ENCODE measurements around the gene MBNL3.

The MBNL3 gene

DNA sequence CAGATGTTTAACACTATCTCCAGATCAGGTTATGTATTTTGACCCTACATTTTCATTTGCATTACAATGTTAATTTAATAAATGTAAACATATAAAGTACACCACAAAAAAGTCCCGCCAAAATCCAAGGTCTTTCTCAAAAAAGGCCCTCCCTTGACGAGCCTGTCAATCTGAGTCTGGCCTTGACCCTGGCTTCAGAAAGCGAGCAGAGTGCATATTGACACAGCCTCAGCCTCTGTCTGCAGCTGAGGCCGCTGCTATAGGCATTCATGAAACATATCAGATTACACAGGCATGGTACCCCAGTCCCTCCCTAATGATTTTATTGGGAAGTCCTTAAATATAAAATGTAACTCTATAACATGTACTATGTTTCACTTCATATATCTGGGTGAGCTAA lies 6.2 kb downstream of the MBNL3 start:
- Histone ChIP-seq H3K4me3 (ENCODE audit: insufficient read depth, low read length, poor library complexity, severe bottlenecking) (no peak overlapping the region), H3K4me2 (ENCODE audit: low read depth, low read length, poor library complexity, severe bottlenecking) (no peak overlapping the region)

DNA sequence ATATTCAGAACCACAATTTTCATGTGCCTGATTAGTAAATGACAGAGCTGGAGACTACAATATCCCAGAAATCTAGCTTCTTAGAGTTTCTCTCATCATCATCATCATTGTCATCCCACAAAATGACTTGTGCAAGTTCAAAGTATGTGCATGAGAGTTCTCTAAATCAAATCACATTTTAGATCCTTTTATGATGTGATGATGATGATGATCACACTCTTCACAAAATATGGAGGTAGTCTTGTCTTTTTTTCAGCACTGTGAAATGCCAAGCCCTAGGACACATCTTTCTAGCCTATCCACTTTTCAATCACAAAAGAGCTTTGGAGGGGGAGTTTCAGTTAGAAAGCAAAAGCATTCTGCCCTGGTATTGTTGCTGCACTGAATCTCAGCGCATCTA lies 7.4 kb downstream of the MBNL3 start:
- Histone ChIP-seq H3K9ac (ENCODE audit: low read length) (peak overlapping the region; percentile 12; the same call in 1 of the 2 replicates), H3K27ac (ENCODE audit: low read depth, low read length) (peak overlapping the region; percentile 86), H3K9me3 (ENCODE audit: insufficient read depth, low read length) (no peaks in the 10 kb centered on the region), H3K4me2 (ENCODE audit: low read depth, low read length, poor library complexity, severe bottlenecking) (peak overlapping the region; percentile 74), H3K4me3 (ENCODE audit: insufficient read depth, low read length, poor library complexity, severe bottlenecking) (no peak overlapping the region), H3K27me3 (ENCODE audit: low read length) (no peaks in the 10 kb centered on the region), H3K36me3 (ENCODE audit: low read length) (no peaks in the 10 kb centered on the region), H3K79me2 (ENCODE audit: insufficient read depth, low read length) (no peaks in the 10 kb centered on the region), H3K9me2 (replicated peaks; ENCODE audit: insufficient read depth, low read length) (no peaks in the 10 kb centered on the region), H2AFZ (ENCODE audit: low read depth, low read length, severe bottlenecking) (no peak overlapping the region), H4K20me1 (ENCODE audit: low read depth, low read length) (no peaks in the 10 kb centered on the region), H3F3A (ENCODE audit: insufficient read depth) (peaks cover 7% of the 10 kb centered on the region; the same call in 1 of the 2 replicates)
- TF ChIP-seq EZH2phosphoT487 (conservative IDR thresholded peaks at IDR 0.05; ENCODE audit: low read length) = no peak
- TF ChIP-seq, protein P1, sequence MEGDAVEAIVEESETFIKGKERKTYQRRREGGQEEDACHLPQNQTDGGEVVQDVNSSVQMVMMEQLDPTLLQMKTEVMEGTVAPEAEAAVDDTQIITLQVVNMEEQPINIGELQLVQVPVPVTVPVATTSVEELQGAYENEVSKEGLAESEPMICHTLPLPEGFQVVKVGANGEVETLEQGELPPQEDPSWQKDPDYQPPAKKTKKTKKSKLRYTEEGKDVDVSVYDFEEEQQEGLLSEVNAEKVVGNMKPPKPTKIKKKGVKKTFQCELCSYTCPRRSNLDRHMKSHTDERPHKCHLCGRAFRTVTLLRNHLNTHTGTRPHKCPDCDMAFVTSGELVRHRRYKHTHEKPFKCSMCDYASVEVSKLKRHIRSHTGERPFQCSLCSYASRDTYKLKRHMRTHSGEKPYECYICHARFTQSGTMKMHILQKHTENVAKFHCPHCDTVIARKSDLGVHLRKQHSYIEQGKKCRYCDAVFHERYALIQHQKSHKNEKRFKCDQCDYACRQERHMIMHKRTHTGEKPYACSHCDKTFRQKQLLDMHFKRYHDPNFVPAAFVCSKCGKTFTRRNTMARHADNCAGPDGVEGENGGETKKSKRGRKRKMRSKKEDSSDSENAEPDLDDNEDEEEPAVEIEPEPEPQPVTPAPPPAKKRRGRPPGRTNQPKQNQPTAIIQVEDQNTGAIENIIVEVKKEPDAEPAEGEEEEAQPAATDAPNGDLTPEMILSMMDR (IDR thresholded peaks at IDR 0.05; ENCODE audit: insufficient read depth, low read length, poor library complexity, severe bottlenecking) = no peak

More for the DNA sequence above, 6.2 kb downstream of the MBNL3 start:
- H4K20me1 ChIP-seq (ENCODE audit: low read depth, low read length) = no peaks in the 10 kb centered on the region
- no peaks in the 10 kb centered on the region for H3K9me2 ChIP-seq (replicated peaks; ENCODE audit: insufficient read depth, low read length)
- TF ChIP-seq, protein P1 (IDR thresholded peaks at IDR 0.05; ENCODE audit: insufficient read depth, low read length, poor library complexity, severe bottlenecking) = no peak
- no peak for TF ChIP-seq EZH2phosphoT487 (conservative IDR thresholded peaks at IDR 0.05; ENCODE audit: low read length)
- H3F3A ChIP-seq (ENCODE audit: insufficient read depth) = peaks cover 7% of the 10 kb centered on the region; the same call in 1 of the 2 replicates
- no peak overlapping the region for H3K9ac ChIP-seq (ENCODE audit: low read length)
- no peak overlapping the region for H2AFZ ChIP-seq (ENCODE audit: low read depth, low read length, severe bottlenecking)
- no peaks in the 10 kb centered on the region for H3K9me3 ChIP-seq (ENCODE audit: insufficient read depth, low read length)
- no peaks in the 10 kb centered on the region for H3K79me2 ChIP-seq (ENCODE audit: insufficient read depth, low read length)
- H3K27me3 ChIP-seq (ENCODE audit: low read length) = no peaks in the 10 kb centered on the region
- no peak overlapping the region for H3K27ac ChIP-seq (ENCODE audit: low read depth, low read length)
- no peaks in the 10 kb centered on the region for H3K36me3 ChIP-seq (ENCODE audit: low read length)

DNA sequence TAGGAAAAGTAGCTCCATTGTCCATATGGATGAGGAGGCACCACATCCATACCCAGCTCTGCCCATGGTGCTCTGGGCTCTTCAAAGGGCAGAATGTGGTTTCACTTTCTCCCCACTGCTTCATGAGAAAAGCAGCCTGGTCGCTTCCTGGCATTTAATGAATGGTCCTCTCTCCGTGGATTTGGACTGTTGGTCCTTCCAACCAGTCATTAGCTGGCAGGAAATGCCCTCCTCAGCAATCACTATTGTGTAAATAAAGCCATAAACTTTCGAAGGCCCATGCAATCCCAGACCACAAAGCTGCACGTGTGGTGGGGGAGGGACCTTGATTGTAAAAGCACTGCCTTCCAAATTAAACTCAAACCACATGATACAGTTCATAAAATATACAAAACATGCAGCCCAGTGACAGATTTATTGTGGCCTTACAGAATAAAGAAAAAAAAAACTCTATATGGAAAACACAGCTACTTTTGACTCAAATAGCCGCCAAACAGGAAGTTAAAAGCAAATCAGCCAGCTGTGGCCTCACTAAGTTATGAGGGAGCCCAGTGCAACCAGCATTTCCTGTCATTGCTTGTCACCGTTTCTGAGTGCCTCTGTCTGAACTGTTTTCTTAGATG lies 8.1 kb downstream of the MBNL3 start:
- H3K9me3 ChIP-seq (ENCODE audit: insufficient read depth, low read length) = no peaks in the 10 kb centered on the region
- no peaks in the 10 kb centered on the region for H3K79me2 ChIP-seq (ENCODE audit: insufficient read depth, low read length)
- H3F3A ChIP-seq (ENCODE audit: insufficient read depth) = peaks cover 7% of the 10 kb centered on the region; the same call in 1 of the 2 replicates
- peak overlapping the region; percentile 86 for H3K27ac ChIP-seq (ENCODE audit: low read depth, low read length)
- H3K4me2 ChIP-seq (ENCODE audit: low read depth, low read length, poor library complexity, severe bottlenecking) = peak overlapping the region; percentile 74
- no peaks in the 10 kb centered on the region for H3K36me3 ChIP-seq (ENCODE audit: low read length)
- H3K9me2 ChIP-seq (replicated peaks; ENCODE audit: insufficient read depth, low read length) = no peaks in the 10 kb centered on the region
- no peak for TF ChIP-seq EZH2phosphoT487 (conservative IDR thresholded peaks at IDR 0.05; ENCODE audit: low read length)
- TF ChIP-seq, protein P1 (IDR thresholded peaks at IDR 0.05; ENCODE audit: insufficient read depth, low read length, poor library complexity, severe bottlenecking) = no peak
- peak overlapping the region; percentile 49 for H3K4me3 ChIP-seq (ENCODE audit: insufficient read depth, low read length, poor library complexity, severe bottlenecking)
- H4K20me1 ChIP-seq (ENCODE audit: low read depth, low read length) = no peaks in the 10 kb centered on the region
- H3K9ac ChIP-seq (ENCODE audit: low read length) = peak overlapping the region; percentile 28; the same call in 1 of the 2 replicates
- peak overlapping the region; percentile 9 for H2AFZ ChIP-seq (ENCODE audit: low read depth, low read length, severe bottlenecking)
- no peaks in the 10 kb centered on the region for H3K27me3 ChIP-seq (ENCODE audit: low read length)

All from SU-DHL-6 (cell line).